ENCODE data around the gene VPREB3. TPM values are rescaled to one million over a fixed set of nuclear protein-coding genes. Genes with fewer than 3 reads are reported as not detected.
A peak's percentile ranks its signal among the peaks of the same experiment; 100 is the strongest.

The VPREB3 gene
- total RNA-seq = not detected

GRCh38 chr22:23754220-23754919 lies at the start of gene VPREB3:
TSS of gene VPREB3 (minus strand) at chr22:23754425. CDS start at chr22:23754363, 62 bp downstream.
- no peak for DNase-seq (ENCODE audit: low spot score)
- intact Hi-C loops (cut with DNase I) = no loop called here

DNA sequence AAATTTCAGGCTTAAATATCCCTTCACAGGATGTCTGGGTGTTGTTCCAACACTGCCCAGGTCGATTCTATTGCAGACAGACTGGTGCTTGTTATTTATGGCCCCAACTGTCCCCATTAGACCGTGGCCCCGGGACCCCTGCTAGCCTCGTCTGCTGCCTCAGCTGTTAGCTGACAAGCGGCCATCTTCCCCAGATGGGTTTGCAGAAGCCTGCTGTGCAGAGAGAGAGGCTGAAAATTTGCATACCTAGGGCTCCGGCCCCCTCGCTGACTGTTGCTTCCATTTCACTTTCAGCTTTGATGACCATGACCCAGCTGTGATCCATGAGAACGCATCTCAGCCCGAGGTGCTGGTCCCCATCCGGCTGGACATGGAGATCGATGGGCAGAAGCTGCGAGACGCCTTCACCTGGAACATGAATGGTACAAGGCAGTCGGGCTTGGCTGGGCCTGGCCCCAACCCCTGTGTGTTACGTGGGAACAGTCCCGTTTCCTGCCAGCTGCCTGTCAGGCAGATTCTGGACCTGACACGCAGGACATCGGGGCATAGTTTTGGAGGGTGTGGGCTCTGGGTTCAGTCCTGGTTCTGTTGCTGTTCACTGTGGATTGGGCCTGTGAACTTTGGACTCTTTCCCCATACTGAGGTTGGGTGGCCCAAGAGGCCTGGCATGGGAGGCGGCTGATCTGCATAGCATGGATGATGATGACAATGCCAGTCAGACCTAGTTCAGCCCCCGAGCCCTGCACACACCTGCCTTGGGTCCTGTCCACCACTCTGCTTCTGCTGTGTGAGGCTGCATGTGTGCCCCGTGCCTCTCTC lies 49.0 kb upstream of the VPREB3 start:
- ATAC-seq = no peak
- intact Hi-C loops (cut with DNase I) = no loop called here

More at GRCh38 chr22:23754220-23754919, at the start of gene VPREB3:
- ATAC-seq = no peak

DNA sequence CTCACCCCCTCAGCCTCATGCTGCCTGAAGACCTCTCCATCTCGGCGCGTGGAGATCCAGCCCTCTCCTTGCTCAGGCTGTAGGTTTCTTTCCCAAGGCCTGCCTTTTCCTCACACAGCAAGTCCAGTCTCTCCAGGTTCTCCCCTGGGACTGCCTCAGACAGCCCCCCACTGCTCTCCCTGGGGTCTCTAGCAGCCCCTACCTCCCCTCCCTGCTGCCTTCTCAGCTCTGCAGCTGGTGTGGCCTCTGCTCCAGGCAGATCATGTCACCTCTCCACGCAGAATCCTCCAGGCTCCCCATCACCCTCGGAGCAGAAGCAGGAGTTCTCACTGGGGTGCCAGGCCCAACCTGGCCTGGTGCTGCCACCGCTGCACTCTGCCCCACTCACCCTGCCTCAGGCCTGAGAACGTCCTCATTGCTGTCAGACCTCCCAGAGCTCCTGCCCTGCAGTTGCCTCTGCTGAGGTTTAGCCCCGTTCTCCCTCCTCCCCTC lies 47.7 kb upstream of the VPREB3 start:
- ATAC-seq (no peak), DNase-seq (ENCODE audit: low spot score) (no peak)
- intact Hi-C loops (cut with DNase I) = no loop called here

More for the DNA sequence above, 49.0 kb upstream of the VPREB3 start:
- DNase-seq (ENCODE audit: low spot score) = no peak

DNA sequence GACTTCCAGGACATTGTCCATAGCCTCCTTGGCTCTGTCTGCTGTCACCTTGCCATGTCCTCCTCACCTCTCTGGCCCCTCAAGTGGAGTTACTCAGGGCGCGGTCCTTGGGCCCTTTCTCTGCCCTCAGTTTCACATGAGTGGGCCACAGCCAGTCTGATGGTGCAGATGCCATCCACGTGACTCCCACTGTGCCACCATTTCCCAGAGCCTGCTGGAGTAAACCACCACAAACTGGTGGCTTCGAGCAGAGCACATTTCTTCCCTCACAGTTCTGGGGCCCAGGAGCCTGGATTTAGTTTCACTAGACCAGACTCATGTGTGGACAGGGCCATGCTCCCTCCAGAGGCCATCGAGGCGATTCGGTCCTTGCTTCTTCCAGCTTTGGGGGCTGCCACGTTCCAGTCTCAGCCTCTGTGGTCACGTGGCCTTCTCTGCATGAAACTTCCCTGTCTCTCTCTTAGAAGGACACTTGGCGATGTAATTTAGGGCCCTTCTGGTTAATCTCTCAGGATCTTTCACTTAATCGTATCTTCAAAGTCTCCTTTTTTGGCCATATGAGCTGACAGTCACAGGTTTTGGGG lies 47.1 kb upstream of the VPREB3 start:
- intact Hi-C loops (cut with DNase I) = no loop called here
- DNase-seq (ENCODE audit: low spot score) (no peak), ATAC-seq (no peak)

DNA sequence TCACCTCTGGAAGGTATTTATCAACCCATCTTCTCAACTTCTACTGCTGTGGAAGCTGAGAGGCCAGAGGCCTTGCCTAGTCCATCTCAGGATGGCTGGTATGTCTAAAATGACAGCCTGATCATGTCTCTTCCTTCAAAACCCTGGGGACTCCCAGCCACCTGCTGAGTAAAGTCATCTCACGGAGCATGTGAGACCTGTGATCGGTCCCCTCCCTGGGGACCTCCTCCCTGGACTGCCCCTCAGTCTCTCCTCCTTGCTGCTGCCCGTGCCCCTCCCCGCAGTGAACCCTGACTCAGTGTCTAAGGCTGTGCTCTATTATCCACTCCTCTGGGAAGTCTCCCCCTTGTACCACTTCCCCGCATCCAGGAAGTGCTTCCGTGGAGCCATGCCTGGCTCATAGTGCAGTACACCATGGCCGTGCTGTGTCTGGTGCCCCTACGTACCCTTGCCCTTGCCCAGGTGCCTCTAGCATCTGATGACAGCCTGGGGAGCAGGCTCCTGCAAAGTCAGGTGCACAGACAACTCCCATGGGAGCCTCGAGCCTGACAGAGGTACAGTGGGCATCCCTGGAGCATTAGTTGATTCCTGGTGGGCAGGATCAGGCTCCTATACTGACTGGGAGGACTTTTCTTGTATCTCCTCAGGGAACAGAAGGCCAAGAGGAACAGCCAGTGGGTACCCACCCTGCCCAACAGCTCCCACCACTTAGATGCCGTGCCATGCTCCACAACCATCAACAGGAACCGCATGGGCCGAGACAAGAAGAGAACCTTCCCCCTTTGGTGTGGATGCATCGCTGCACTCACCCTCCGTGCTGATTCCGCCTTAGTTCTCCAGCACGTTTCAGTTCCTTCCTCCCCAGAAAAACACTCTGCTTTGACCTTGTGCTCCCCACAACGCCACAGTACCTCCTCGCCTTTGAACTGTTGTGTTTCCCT lies 46.3 kb upstream of the VPREB3 start:
- DNase-seq (ENCODE audit: low spot score) (no peak), ATAC-seq (no peak)
- intact Hi-C loops (cut with DNase I) = no loop called here

- intact Hi-C loops (cut with DNase I) = no loop called here
- DNase-seq (ENCODE audit: low spot score) (no peak), ATAC-seq (peak; percentile 68)
These were observed 42.2 kb upstream of the VPREB3 start for GRCh38 chr22:23796461-23796860.

DNA sequence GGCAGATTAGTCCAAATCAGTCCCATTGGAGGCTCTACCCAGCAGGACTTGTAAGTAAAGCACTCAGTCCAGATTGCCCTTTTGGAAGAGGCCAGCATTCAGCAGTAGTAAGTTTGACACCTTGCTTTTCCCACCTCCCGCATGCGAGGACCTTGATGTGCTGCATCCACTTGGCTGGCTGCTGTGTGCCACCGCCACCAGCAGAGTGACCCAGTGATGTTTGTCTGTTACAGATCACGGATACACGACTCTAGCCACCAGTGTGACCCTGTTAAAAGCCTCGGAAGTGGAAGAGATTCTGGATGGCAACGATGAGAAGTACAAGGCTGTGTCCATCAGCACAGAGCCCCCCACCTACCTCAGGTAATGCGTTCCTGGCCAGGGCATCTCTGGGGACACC lies 39.1 kb upstream of the VPREB3 start:
- ATAC-seq (no peak), DNase-seq (ENCODE audit: low spot score) (no peak)
- intact Hi-C loops (cut with DNase I) = no loop called here

DNA sequence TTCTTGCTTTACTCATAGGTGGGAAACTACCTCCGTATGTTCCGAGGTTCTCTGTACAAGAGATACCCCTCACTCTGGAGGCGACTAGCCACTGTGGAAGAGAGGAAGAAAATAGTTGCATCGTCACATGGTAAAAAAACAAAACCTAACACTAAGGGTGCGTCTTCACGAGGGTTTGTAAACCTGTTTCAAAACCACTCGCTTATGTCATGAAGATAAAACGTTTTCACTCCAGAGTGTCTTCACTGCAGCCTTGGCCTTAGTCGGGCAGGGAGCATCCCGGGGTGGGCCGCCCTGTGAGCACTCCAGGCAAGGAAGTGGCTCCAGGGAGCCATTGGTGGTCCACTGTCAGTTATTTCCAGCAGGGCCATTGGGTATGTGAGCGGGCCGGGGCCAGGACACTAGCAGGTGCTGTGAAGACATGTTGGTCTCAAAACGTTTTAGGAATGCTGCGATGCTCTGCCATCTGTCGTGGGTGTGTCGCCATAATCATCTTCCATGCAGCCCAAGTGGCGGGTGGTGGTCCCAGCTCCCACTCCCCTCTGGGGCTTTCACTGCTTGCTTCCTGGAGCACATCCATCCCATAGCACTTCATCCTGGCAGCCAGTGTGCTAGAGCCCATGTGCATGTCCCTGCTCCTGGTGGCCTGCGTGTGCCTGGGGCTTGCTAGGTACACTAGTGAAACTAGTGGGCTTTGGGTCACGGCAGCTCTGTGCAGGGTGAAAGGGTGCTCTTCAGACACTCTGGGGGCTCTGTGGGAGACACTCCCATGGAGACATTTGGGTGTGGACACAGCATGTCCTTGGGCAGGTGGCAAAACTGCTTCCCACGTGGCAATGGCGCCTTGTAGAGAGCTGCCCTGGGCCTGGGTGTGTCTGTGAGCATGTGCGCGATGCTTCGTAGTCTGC lies 37.8 kb upstream of the VPREB3 start:
- peak; percentile 41 for ATAC-seq
- intact Hi-C loops (cut with DNase I) = no loop called here
- DNase-seq (ENCODE audit: low spot score) = no peak

- ATAC-seq = peak; percentile 71
- DNase-seq (ENCODE audit: low spot score) = no peak
- intact Hi-C loops (cut with DNase I) = no loop called here
These were observed 36.9 kb upstream of the VPREB3 start for GRCh38 chr22:23790819-23791737.

DNA sequence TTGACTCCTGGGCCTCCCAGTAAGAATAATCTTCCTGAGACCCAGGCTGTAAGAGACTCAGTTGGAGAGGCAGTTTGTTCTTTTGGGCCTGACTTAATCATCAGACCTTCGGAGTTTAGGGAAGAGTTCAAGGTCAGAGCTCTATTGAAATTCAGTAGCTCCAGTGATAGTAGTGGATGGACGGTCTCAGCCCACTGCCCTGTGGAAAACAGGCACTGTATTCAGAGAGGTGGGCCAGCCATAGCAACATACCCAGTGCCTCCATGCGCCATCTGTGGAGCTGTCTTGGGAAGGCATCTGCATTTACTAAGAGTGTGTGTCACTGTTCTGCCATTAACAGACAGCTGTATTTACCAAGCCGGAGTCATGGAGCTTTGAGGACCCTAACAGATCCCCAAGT lies 35.4 kb upstream of the VPREB3 start:
- intact Hi-C loops (cut with DNase I) = no loop called here
- no peak for ATAC-seq
- no peak for DNase-seq (ENCODE audit: low spot score)

GRCh38 chr22:23789121-23789520 lies 34.9 kb upstream of the VPREB3 start:
- intact Hi-C loops (cut with DNase I) = no loop called here
- ATAC-seq (no peak), DNase-seq (ENCODE audit: low spot score) (no peak)

- no peak for DNase-seq (ENCODE audit: low spot score)
- intact Hi-C loops (cut with DNase I) = no loop called here
- ATAC-seq = no peak
These were observed 33.7 kb upstream of the VPREB3 start for GRCh38 chr22:23787910-23788309.

- intact Hi-C loops (cut with DNase I) = no loop called here
- ATAC-seq (no peak), DNase-seq (ENCODE audit: low spot score) (no peak)
These were observed 33.3 kb upstream of the VPREB3 start for GRCh38 chr22:23787600-23787896.

DNA sequence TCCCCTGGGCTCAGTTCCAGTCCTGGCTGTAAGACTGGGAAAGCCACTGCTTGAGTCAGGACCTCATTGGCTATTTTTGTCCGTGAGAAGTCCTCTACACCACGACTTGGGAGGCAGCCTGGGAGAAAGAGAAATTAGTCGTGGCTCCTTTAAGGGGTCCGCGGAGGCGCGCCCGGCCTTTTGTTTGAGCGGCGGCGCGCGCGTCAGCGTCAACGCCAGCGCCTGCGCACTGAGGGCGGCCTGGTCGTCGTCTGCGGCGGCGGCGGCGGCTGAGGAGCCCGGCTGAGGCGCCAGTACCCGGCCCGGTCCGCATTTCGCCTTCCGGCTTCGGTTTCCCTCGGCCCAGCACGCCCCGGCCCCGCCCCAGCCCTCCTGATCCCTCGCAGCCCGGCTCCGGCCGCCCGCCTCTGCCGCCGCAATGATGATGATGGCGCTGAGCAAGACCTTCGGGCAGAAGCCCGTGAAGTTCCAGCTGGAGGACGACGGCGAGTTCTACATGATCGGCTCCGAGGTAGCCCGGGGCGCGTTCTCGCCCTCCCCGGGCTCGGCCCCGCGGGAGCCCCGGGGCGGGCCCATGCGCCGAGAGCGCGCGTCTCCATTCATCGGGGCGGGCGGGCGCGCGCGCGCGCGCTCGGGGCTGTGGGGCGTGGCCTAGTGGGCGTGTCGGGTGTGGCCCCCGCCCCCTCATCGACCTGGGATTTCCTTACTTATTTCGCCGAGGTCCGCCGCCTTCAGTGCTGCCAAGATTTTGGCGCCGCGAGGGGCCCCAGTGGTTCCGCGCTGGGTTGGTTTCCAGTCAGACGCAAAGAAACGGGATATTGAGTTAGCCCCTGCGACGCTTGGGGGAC lies 32.8 kb upstream of the VPREB3 start, which contains the start of gene SMARCB1:
SMARCB1 (plus strand) TSS at position 215 of the 848 bp plus-strand sequence; CDS start at position 419, 204 bp downstream.
- ATAC-seq = peak; percentile 89
- peak; percentile 93 for DNase-seq (ENCODE audit: low spot score)
- intact Hi-C loops (cut with DNase I) = no loop called here

- intact Hi-C loops (cut with DNase I) = no loop called here
- peak; percentile 42 for ATAC-seq
- DNase-seq (ENCODE audit: low spot score) = no peak
These were observed 32.1 kb upstream of the VPREB3 start for GRCh38 chr22:23786261-23786710.

GRCh38 chr22:23784215-23784732 lies 30.0 kb upstream of the VPREB3 start:
- no peak for ATAC-seq
- no peak for DNase-seq (ENCODE audit: low spot score)
- intact Hi-C loops (cut with DNase I) = no loop called here
